ENCODE measurements around the gene MYBL2.
A peak's percentile ranks its signal among the peaks of the same experiment; 100 is the strongest.
"Not testable (repeated sequence)": the region's sequence is repeated elsewhere in the genome, so short reads cannot be mapped to it uniquely, and the experiment has no call there.

The MYBL2 gene

DNA sequence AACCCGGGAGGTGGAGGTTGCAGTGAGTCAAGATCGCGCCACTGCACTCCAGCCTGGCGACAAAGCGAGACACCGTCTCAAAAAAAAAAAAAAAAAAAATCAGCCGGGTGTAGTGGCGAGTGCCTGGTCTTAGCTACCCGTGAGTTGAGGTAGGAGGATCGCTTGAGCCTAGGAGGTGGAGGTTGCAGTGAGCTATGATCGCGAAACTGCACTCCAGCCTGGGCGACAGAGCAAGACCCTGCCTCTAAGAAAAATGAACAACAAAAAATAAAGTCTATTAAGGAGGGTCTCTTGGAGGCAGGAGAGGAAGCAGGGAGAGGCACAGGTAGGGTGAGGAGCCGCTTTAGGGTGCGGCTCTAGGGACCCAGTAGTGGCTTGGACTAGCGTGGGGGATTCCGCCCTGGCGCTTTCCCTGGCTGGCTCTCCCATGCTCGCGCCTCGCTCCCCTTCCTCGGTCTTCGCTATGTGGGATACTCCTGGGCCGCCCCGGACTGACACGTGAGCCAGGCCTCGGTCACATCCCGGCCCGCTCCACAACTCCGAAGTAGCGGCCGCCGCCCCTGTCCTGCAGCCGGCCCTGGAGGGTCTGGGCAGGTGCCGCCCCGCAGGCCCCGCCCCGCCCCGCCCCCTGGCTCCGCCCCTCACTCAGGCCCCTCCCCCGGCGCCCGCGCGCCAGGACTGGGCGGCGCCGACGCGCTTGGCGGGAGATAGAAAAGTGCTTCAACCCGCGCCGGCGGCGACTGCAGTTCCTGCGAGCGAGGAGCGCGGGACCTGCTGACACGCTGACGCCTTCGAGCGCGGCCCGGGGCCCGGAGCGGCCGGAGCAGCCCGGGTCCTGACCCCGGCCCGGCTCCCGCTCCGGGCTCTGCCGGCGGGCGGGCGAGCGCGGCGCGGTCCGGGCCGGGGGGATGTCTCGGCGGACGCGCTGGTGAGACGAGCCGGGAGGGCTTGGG, at the start of gene MYBL2:
Gene MYBL2, plus strand, starts transcription at position 739 of the 953 bp plus-strand sequence. Its CDS starts 170 bp downstream, at position 909.
- peak; percentile 69 for DNase-seq

DNA sequence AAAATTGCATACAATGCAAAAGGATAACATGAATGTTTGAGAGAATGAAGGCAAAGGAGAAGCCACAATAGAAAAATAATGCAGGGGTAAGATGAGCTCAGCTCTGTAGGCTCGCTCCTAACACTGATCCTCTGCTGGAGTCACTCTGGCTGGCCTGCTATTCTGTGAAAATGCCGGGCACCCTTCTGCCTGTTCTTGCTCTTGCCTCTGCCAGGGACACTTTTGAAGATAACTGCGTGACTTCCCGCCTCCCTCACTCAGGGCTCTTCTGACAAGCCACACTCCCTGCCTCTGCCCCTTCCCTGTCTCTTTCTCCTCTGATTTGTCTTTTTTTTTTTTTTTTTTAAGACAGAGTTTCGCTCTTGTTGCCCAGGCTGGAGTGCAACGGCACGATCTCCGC, 35.3 kb upstream of the MYBL2 start:
- DNase-seq = no peak

DNA sequence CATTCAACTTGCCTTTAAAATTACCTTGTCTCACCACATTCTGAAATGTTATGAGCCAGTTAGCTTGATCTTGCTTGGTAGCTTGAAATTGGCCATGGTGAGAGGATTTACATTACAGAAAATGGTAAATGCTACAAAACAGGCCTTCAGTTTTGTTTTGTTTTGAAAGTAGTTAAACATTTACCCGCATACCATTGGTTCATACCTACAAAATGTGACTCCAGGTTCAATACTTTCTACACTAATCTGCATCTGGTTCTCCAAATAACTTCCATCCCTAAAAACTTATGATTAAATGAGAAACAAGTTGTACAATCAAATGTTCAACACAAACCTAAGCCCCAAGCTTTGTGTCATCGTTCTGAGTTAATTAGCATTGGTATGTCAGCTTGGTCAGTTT, 30.5 kb upstream of the MYBL2 start:
- no peak for DNase-seq

DNA sequence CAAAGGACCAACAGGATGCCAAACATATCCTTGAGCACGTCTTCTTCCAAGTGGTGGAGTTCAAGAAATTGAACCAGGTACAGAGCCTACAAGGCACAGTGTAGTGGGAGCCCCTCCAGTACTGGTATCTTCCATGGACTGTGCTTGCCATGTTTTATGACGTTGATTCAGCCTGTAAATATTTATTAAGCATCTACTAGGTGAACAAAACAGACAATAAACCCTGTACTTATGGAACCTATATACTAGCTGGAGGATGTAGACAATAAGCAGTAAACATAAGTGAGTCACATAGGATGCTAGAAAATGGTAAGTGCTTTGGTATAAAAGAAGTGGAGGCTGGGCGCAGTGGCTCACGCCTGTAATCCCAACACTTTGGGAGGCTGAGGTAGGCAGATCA, 24.4 kb upstream of the MYBL2 start:
- DNase-seq = no peak

DNA sequence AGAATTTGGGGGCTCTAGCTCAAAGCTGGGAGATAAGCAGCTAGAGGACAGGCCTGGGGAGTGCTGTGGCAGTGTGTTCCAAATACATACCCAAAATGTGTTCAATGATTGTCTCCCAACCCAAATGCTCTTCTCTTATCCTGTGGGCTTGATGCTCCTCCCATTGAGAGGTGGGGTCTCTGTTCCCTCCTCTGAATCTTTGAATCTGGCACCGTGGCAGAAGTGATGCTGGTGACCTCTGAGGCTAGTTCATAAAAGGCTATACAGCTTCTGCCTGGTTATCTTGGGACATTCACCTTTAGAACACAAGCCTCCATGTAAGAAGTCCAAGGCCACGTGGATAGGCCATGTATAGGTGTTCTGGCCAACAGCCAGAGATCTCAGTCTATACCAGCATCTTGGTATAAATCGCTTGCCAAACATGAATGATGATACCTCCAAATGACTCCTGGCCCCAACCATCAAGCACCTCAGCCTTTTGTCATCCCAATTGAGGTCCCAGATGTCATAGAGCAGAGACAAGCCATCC, 15.9 kb upstream of the MYBL2 start:
- no peak for DNase-seq

DNA sequence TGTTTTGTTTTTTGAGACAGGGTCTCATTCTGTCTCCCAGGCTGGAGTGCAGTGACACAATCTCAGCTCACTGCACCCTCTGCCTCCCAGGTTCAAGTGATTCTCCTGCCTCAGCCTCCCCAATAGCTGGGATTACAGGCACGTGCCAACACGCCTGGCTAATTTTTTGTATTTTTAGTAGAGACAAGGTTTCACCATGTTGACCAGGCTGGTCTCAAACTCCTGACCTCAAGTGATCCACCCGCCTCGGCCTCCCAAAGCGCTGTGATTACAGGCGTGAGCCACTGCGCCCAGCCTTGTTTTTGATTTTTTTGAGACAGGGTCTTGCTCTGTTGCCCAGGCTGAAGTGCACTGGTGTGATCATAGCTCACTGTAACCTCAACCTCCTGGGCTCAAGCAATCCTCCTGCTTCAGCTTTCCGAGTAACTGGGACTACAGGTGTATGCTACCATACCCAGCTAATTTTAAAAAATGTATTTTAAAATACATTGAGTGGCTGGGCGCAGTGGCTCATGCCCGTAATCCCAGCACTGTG, 15.2 kb upstream of the MYBL2 start:
- DNase-seq = not testable (repeated sequence)

DNA sequence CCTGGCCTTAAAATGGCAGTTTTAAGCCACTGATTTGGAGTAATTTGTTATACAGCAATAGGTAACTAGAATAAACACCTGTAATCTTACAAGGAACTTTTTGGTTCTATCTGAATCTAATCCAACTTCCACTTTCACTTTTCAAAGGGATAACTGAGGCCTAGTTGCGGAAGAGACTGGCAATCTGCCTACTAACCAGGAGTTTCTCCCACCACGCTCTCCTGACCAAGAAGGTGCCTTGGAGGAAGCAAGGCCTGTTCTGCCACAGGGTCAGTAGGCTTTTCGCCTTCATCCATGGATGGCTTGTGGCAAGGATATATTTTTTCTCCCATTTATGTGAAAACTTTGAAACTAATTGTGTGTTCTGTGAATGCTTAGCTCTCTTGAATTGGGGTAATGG, 12.9 kb upstream of the MYBL2 start:
- DNase-seq = no peak

DNA sequence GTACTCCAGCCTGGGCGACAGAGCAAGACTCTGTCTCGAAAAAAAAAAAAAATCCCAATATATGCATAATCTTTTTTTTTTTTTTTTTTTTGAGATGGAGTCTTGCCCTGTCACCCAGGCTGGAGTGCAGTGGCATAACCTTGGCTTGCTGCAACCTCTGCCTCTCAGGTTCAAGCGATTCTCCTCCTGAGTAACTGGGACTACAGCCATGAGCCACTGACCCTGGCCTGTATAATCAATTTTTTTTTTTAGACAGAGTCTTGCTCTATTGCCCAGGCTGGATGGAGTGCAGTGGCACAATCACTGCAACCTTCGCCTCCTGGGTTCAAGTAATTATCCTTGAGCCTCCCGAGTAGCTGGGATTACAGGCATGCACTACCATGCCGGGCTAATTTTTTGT, 11.7 kb upstream of the MYBL2 start:
- DNase-seq = not testable (repeated sequence)

DNA sequence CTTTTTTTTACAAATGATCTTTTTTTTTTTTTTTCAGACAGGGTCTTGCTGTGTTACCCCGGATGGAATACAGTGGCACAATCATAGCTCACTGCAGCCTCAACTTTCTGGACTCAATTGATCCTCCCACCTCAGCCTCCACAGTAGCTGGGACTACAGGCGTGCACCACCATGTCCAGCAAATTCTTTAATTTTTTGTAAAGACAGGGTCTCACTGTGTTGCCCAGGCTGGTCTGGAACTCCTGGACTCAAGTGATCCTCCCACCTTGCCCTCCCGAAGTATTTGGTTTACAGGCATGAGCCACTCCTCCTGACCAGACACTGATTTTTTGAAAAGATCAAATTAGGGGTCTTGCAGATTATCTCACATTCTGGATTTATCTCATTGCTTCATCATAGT, 11.0 kb upstream of the MYBL2 start:
- no peak for DNase-seq

DNA sequence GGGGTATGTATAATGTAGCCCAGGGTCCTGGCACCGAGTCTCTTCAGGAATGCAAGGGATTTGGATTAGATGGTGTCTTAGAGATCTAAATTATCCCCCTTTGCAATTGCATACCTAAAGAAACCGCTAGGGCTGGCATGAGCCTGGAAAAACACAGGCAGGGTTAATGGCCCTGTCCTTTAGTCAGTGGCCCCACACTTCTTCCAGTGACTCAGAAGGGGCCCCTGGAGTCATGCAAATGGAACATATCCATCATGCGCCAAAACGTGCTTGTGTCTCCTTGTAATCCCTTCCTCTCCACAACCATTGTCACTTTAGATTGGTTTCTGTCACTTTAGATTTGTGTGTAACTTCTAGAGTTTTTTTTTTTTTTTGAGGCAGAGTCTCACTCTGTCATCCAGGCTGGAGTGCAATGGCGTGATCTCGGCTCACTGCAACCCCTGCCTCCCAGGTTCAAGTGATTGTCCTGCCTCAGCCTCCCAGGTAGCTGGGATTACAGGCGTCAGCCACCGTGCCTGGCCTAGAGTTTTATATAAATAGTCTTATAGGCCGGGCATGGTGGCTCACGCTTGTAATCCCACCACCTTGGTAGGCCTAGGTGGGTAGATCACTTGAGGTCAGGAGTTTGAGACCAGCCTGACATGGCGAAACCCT, 8.7 kb upstream of the MYBL2 start:
- DNase-seq = peak; percentile 56

DNA sequence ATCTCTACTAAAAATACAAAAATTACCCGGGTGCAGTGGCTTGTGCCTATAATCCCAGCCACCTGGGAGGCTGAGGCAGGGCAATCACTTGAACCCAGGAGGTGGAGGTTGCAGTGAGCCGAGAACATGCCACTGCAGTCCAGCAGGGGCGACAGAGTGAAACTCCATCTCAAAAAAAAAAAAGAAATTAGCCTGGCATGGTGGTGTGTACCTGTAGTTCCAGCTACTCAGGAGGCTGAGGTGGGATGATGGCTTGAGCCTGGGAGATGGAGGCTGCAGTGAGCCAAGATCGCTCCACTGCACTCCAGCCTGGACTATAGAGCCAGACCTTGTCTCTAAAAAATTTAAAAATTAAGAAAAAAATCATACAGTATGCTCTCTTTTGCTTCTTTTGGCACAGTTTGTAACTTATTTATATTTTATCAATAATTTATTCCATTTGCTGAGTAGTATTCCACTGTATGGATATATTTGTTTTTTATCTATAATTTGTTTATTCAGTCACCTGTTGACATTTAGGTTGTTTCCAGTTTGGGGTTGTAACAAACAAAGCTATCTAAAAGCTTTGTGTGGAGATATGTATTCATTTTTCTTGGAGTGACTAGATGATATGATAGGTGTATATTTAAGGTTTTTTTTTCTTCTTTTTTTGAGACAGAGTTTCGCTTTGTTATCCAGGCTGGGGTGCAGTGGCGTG, 8.0 kb upstream of the MYBL2 start:
- no peak for DNase-seq

DNA sequence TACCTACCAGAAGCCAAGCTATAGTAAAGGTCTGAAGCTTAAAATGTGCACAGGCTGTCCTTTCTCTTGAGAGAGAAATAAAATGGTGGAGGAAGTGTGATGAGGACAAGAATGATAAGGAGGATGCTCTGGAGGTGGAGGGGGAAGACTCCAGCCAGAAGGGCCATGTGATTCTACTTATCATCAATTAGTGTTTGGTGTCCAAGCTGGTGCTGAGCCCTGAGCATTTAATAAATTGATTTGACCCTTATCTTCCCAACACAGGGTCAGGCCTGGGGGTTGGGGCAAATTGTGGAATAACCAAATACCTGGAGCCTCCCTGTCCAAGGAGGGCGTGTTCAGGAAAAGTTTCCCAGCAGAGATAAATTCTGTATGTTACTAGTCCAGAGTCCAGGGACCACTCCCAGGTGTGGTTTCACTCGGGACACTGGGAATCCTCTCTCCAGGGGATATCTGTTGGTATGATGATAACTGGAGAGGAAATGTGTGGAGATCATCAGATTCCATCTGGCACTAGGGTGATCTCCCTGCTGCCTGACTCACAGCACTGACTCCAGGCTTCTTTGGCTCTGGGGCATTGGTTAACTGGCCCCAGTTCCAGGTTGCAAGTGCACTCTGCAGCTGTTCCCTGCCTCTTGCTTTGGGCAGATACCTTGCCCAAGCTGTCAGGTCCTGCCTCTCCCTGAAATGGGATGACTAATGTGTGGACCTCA, 3.8 kb upstream of the MYBL2 start:
- no peak for DNase-seq

DNA sequence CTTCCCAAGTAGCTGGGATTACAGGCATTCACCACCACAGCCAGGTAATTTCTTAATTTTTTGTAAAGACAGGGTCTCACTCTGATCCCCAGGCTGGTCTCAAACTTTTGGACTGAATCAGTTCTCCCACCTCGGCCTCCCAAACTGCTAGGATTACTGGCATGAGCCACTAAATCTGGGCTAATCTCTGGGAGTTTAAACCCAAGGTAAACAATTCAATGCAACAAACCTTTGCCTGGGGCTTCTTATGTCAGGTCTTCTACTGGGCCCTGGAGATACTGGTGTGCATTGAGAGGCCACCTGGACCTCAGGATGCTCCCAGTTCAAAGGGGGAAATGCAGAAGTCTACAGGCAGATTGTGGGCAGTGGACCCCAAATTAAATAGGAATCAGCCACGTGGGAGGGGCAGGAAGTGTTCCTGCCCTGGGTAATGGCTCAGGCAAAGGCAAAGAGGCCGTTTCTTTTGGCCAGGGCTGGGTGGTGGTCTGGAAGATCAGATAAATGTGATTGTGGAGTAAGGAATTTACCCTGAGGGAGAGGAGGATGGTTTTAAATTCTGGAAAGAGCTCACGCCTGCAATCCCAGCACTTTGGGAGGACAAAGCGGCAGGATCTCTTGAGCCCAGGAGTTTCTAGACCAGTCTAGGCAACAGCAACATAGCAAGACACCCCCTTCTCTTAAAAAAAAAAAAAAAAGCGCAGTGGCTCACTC, 1.3 kb upstream of the MYBL2 start:
- no peak for DNase-seq

DNA sequence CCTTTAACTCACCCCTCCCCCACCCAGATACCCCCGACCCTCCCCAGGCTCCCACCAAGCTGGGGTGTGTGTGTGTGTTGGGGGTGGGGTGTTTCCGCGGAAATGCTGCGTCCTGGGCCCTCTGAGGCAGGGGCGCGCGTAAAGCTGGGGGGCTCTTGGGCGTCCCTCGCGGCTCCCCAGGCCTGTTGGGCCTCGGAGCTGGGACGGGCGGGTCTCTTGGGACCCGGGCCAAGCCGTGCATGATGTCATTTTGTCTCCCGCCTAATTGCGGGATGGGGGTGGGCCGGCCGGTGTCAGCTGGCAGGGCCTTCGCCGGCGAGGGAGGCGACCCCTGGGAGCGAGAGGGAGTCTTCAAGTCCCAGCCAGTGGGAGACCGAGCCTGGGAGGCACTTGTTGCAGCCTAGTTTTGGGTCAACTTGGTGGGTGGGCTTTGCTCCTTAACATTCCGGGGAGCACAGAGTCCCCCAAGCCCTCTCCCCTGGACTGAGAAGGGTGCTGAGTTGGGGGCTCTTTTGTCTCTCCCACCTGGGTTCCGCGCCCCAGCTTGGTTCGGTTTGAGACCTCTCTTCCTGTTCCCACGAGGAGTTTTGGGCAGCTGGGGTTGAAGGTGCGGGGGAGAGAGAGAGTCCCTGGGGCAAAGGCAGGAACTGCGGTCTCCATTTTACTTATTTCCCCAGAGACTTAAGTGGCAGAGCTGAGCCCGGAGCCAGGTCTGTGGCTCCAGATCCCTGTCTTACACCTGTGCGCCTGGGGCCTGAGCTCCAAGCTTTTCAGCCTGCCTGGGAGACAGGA, 623 bp downstream of the MYBL2 start:
- DNase-seq = no peak

DNA sequence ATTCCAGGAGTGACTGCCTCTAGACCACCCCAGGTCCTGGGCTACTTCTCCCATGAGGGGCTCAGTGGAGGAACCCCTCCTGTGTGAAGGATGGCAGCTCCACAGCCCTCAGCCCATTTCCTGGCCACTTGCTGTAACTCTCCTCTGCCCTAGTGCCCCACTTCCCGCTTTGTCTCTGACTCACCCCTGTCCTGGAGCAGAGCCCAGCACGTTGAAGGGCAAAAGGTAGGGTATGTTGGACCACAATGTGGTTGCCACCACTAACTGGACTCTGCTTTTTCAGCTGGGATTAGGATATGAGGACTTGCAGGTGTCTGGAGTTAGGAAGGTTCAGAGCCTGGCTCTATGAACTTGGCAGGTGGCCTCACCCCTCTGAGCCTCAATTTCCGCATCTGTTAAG, 2.4 kb downstream of the MYBL2 start:
- DNase-seq = no peak

DNA sequence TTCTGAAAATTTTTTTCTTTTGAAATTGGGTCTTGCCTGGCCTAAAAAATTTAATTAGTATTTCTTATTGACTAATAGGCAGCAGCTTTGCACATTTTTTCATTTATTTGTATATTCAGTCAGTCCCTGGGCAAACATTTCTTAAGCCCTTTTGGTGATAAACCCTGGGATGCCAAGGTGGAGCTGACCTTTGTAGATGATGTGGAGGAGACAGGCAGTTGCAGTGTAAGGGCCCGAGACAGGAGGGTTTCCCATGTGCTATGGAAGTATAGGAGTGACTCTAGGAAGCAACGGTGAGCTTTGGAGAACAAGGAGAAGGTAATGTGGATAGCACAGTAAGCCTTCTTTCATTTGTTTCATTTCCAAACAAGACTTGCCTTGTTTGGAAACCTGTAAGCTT, 3.5 kb downstream of the MYBL2 start:
- DNase-seq = no peak

DNA sequence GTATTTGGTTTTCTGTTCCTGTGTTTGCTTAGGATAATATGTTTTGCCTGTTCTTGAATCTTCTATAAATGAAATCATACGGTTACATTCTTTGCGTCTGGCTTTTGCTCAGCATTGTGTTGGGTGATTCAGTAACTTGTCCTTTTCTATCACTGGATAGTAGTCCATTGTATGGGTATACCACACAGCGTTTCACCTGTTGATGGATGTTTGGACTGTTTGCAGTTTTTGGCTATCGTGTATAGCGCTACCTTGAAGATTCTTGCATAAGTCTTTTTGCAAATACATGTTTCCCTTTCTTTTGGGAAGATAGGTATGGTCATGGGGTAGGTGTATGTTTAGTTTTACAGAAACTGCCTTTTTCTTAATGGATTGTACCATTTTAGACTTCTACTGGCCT, 9.5 kb downstream of the MYBL2 start:
- DNase-seq = no peak

DNA sequence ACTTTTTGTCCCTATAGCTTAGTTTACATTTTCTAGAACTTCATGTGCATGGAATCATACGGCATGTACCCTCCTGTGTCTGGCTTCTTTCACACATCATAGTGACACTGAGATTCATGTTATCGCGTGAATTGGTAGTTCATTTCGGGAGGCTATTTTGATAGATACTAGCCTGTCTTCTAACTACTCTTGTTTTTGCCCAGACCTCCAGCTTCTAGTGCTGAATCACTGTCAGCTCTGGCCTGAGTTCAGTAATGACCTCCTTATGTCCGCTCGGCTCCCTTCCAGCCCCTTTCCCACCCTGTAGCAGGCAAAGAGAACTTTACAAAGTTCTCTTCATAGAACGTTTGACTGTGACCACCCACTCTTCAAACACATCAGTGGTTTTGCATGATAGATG, 14.1 kb downstream of the MYBL2 start:
- DNase-seq = no peak

DNA sequence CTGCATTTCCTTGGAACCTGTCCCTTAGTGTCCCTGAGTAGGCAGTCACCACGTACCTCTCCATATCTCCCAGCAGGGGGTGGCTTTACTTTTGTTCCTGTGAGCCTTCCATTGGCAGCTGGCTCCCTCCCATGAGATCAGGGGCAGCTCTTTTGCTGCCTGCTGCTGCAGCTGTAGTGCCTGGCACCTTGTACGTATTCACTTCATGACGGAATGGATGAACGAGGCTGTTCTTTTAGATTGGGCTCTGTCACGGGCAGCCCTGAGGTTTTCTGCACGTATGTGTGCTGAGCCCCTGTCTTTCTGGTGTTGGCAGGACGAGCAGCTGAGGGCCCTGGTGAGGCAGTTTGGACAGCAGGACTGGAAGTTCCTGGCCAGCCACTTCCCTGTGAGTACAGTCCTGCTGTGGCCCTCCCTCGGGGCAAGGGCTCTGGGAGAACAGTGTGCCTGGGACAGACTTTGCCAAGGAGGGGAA, 14.6 kb downstream of the MYBL2 start:
- DNase-seq = no peak

DNA sequence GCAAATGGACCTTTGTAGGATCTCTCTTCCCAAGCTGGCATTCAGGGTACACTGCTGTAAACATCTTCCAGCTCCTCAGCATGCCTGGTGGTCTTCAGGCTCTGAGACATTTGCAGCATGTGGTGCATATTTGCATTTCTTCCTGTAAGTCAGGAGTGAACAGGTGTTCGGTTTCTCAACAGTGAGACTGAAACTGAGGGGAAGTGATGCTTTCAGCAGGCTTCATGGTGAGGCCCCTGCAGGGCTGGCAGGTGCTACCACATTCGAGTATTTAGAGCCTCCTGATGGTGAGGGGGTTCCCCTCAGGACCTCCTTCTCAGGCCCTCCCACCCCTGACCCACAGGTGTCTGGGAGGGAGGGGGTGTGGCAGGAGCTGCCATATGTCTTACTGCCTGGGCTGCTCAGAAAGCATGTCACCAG, 15.1 kb downstream of the MYBL2 start:
- no peak for DNase-seq

DNA sequence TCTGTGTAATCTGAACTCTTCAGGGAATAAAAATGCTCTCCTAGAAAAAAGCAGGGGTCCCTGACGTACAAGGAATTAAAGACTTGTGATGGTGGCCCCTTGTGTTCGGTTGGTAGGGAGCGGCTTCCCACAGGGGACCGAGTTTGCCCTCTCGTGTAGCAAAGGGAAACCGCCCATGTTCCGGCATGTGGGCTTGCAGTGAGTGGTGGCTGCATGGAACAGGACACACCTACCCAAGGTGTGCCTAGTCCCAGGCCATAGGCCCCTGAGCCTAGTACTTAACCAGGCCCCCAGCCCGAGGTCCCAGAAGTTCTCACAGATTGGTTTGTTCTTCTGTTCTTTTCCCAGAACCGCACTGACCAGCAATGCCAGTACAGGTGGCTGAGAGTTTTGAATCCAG, 15.5 kb downstream of the MYBL2 start:
- no peak for DNase-seq

Measured in activated naive CD4-positive, alpha-beta T cell treated with anti-CD3 and anti-CD28 coated beads, Interleukin-2, amount 50 U/mL, for 16 hours (primary cell).